ENCODE data around the gene EML1.

The EML1 gene

GRCh38 chr14:99808515-99808914 is 15.3 kb downstream of the EML1 start:
- H3K4me3 ChIP-seq (ENCODE audit: low read depth, low read length) = no peak overlapping the region
- no peak for DNase-seq (ENCODE audit: low read depth, low spot score)
- in situ Hi-C loops (cut with HindIII; ENCODE audit: low sequenced_read_pairs) = no loop called here
- TF ChIP-seq CTCF (IDR thresholded peaks at IDR 0.05; ENCODE audit: low read depth, low read length) = no peak

- DNase-seq (ENCODE audit: low read depth, low spot score) = no peak
- in situ Hi-C loops (cut with HindIII; ENCODE audit: low sequenced_read_pairs) = no loop called here
- H3K4me3 ChIP-seq (ENCODE audit: low read depth, low read length) = no peak overlapping the region
- no peak for TF ChIP-seq CTCF (IDR thresholded peaks at IDR 0.05; ENCODE audit: low read depth, low read length)
These were observed 16.1 kb downstream of the EML1 start for GRCh38 chr14:99809360-99809759.

DNA sequence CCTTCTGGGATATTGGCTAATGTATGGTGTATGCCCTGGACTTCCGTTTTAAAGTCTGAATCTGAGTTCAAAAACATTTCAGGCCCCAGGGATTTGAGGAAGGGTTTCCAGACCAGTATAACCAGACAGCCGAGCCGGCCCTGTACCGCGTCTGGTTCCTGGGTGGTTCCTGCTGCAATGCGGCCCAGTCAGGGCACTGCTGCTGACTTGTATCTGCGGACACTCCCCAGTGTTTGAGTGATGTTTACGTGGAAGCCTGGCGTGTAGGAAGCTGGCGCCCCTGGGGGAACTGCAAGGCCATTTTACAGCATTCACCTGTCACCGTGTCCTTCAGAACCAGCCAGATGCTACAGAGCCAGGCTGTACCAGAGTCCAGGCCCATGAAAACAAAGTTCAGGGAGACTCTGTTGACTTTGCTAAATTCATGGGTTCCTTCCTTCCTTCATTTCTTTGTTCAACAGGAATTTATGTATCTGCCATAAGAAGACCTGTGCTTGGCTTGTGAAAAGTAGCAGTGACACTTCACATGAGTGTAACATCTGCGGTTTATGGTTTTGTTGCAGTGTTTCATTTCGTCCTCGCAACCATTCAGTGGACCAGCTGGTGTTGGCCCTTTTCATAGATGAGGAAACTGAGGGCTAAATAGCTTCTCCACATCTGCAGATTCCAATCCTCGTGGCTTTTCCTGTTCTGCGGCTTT is 16.8 kb downstream of the EML1 start:
- in situ Hi-C loops (cut with HindIII; ENCODE audit: low sequenced_read_pairs) = no loop called here
- no peak overlapping the region for H3K4me3 ChIP-seq (ENCODE audit: low read depth, low read length)
- no peak for TF ChIP-seq CTCF (IDR thresholded peaks at IDR 0.05; ENCODE audit: low read depth, low read length)
- DNase-seq (ENCODE audit: low read depth, low spot score) = no peak

- no peak for TF ChIP-seq CTCF (IDR thresholded peaks at IDR 0.05; ENCODE audit: low read depth, low read length)
- no peak overlapping the region for H3K4me3 ChIP-seq (ENCODE audit: low read depth, low read length)
- in situ Hi-C loops (cut with HindIII; ENCODE audit: low sequenced_read_pairs) = no loop called here
- no peak for DNase-seq (ENCODE audit: low read depth, low spot score)
These were observed 17.3 kb downstream of the EML1 start for GRCh38 chr14:99810559-99810874.

- no peak for TF ChIP-seq CTCF (IDR thresholded peaks at IDR 0.05; ENCODE audit: low read depth, low read length)
- no peak for DNase-seq (ENCODE audit: low read depth, low spot score)
- no peak overlapping the region for H3K4me3 ChIP-seq (ENCODE audit: low read depth, low read length)
- in situ Hi-C loops (cut with HindIII; ENCODE audit: low sequenced_read_pairs) = no loop called here
These were observed 19.0 kb downstream of the EML1 start for GRCh38 chr14:99812096-99812750.

DNA sequence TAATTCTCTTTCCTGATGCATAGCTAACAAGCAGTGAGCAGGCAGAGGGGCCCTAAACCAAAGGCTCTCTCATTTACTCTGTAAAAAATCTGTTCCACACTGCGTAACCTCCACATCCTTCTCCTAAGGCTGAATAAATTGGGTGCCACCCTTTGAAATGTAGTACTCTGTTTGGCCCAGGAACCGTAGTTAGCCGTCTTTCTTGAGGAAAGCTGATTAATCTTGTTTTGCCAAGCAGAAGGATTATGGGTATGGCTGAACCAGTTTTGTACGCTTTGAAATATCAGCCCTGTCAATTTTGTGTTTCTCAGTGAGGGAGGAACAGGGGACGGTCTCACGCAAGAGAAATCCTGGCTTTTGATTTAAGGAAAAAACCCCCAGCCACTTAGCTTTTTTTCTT is 19.7 kb downstream of the EML1 start:
- in situ Hi-C loops (cut with HindIII; ENCODE audit: low sequenced_read_pairs) = no loop called here
- no peak overlapping the region for H3K4me3 ChIP-seq (ENCODE audit: low read depth, low read length)
- DNase-seq (ENCODE audit: low read depth, low spot score) = no peak
- no peak for TF ChIP-seq CTCF (IDR thresholded peaks at IDR 0.05; ENCODE audit: low read depth, low read length)
